ENCODE measurements around the gene ENHO. TPM values are rescaled to one million over a fixed set of nuclear protein-coding genes. Genes with fewer than 3 reads are reported as not detected.

The ENHO gene
- total RNA-seq, 1 donor from 2014 or later: 0.96 TPM

- H3K27me3 Mint-ChIP-seq (ENCODE audit: low read depth): peaks cover 49% of the 10 kb centered on the region
- no peaks in the 10 kb centered on the region for H3K36me3 Mint-ChIP-seq
- no peaks in the 10 kb centered on the region for H3K9me3 Mint-ChIP-seq
- H3K4me3 Mint-ChIP-seq: no peak overlapping the region
- DNase-seq (ENCODE audit: low spot score in 2 of 2, unreplicated experiment in 2 of 2): peak in 1 of 2 experiments; percentile 71
- H3K4me1 Mint-ChIP-seq: no peaks in the 10 kb centered on the region
- H3K27ac Mint-ChIP-seq: no peak overlapping the region
- peak; percentile 75 for TF ChIP-seq CTCF (IDR thresholded peaks at IDR 0.05; ENCODE audit: unreplicated experiment)
Observed at GRCh38 chr9:34546834-34547827, 24.3 kb upstream of the ENHO start.

- DNase-seq (ENCODE audit: low spot score in 2 of 2, unreplicated experiment in 2 of 2): no peak
- Mint-ChIP-seq H3K4me3 (no peak overlapping the region), H3K9me3 (no peaks in the 10 kb centered on the region), H3K27me3 (ENCODE audit: low read depth) (peaks cover 50% of the 10 kb centered on the region), H3K27ac (no peak overlapping the region), H3K4me1 (no peaks in the 10 kb centered on the region), H3K36me3 (no peaks in the 10 kb centered on the region)
- TF ChIP-seq CTCF (IDR thresholded peaks at IDR 0.05; ENCODE audit: unreplicated experiment): no peak
Observed at GRCh38 chr9:34546102-34546833, 23.5 kb upstream of the ENHO start.

- Mint-ChIP-seq H3K4me3 (no peak overlapping the region), H3K4me1 (no peaks in the 10 kb centered on the region), H3K9me3 (no peaks in the 10 kb centered on the region), H3K27me3 (ENCODE audit: low read depth) (peaks cover 54% of the 10 kb centered on the region), H3K36me3 (no peaks in the 10 kb centered on the region), H3K27ac (no peak overlapping the region)
- DNase-seq (ENCODE audit: low spot score in 2 of 2, unreplicated experiment in 2 of 2): no peak
- no peak for TF ChIP-seq CTCF (IDR thresholded peaks at IDR 0.05; ENCODE audit: unreplicated experiment)
Observed at GRCh38 chr9:34545497-34545896, 22.7 kb upstream of the ENHO start.

- H3K9me3 Mint-ChIP-seq: no peaks in the 10 kb centered on the region
- H3K4me3 Mint-ChIP-seq: no peak overlapping the region
Observed at GRCh38 chr9:34544035-34544434, 21.2 kb upstream of the ENHO start.

GRCh38 chr9:34541540-34541939 lies 18.8 kb upstream of the ENHO start:
- H3K36me3 Mint-ChIP-seq: no peaks in the 10 kb centered on the region
- H3K4me1 Mint-ChIP-seq: no peaks in the 10 kb centered on the region
- H3K27ac Mint-ChIP-seq: no peak overlapping the region
- no peaks in the 10 kb centered on the region for H3K9me3 Mint-ChIP-seq
- TF ChIP-seq CTCF (IDR thresholded peaks at IDR 0.05; ENCODE audit: unreplicated experiment): no peak
- H3K4me3 Mint-ChIP-seq: no peak overlapping the region
- DNase-seq (ENCODE audit: low spot score in 2 of 2, unreplicated experiment in 2 of 2): no peak
- H3K27me3 Mint-ChIP-seq (ENCODE audit: low read depth): peaks cover 49% of the 10 kb centered on the region

More at GRCh38 chr9:34544035-34544434, 21.2 kb upstream of the ENHO start:
- DNase-seq (ENCODE audit: low spot score in 2 of 2, unreplicated experiment in 2 of 2): no peak
- Mint-ChIP-seq H3K36me3 (no peaks in the 10 kb centered on the region), H3K27ac (no peak overlapping the region), H3K4me1 (no peaks in the 10 kb centered on the region), H3K27me3 (ENCODE audit: low read depth) (peaks cover 57% of the 10 kb centered on the region)
- no peak for TF ChIP-seq CTCF (IDR thresholded peaks at IDR 0.05; ENCODE audit: unreplicated experiment)
